Keratinocyte (primary cell): ENCODE data around the gene PTPRT.

ENCODE experiments used
- CTCF ChIP-seq, 3 experiments: IDR thresholded peaks in 1 of 3; conservative IDR thresholded peaks in 1 of 3; optimal IDR thresholded peaks in 1 of 3; 2 replicates in 2 of 3; 3 replicates in 1 of 3; pipeline versions ENCODE3 to v1.5.1; 2011; ENCODE audit warnings: low read length in 3 of 3, mild to moderate bottlenecking in 3 of 3, moderate library complexity in 2 of 3, control low read depth in 1 of 3, inconsistent platforms in 1 of 3; ENCODE audit not compliant: insufficient read depth in 2 of 3; ENCODE audit errors: extremely low read depth in 1 of 3
- EZH2 ChIP-seq: IDR thresholded peaks from one replicate; pipeline ENCODE4 v1.6.1; 2012; ENCODE audit warnings: inconsistent platforms, mild to moderate bottlenecking, low read length, moderate library complexity

- TF ChIP-seq EZH2 = no peak
- TF ChIP-seq CTCF (optimal IDR thresholded peaks at IDR 0.05 in 1 of 3, IDR thresholded peaks at IDR 0.05 in 1 of 3, conservative IDR thresholded peaks at IDR 0.05 in 1 of 3; ENCODE audit: extremely low read depth in 1 of 3, insufficient read depth in 2 of 3, low read length in 3 of 3) = no peak
These were observed 1106.4 kb downstream of the PTPRT start for GRCh38 chr20:42083280-42083679.
